Loucy (cell line): Measurements from ENCODE around the gene CCDC187.

Experiments used
- CTCF ChIP-seq: fragments of 200-600 bp; sonication (generic); conservative IDR thresholded peaks from 2 replicates; pipeline ENCODE4 v1.5.1; 2014; ENCODE audit warnings: mild to moderate bottlenecking, antibody characterized with exemption, low read length
- EZH2phosphoT487 ChIP-seq: fragments of 200-600 bp; IDR thresholded peaks from 2 replicates; pipeline ENCODE4 v1.6.1; 2018; ENCODE audit warnings: antibody characterized with exemption, mild to moderate bottlenecking, moderate library complexity, borderline replicate concordance

DNA sequence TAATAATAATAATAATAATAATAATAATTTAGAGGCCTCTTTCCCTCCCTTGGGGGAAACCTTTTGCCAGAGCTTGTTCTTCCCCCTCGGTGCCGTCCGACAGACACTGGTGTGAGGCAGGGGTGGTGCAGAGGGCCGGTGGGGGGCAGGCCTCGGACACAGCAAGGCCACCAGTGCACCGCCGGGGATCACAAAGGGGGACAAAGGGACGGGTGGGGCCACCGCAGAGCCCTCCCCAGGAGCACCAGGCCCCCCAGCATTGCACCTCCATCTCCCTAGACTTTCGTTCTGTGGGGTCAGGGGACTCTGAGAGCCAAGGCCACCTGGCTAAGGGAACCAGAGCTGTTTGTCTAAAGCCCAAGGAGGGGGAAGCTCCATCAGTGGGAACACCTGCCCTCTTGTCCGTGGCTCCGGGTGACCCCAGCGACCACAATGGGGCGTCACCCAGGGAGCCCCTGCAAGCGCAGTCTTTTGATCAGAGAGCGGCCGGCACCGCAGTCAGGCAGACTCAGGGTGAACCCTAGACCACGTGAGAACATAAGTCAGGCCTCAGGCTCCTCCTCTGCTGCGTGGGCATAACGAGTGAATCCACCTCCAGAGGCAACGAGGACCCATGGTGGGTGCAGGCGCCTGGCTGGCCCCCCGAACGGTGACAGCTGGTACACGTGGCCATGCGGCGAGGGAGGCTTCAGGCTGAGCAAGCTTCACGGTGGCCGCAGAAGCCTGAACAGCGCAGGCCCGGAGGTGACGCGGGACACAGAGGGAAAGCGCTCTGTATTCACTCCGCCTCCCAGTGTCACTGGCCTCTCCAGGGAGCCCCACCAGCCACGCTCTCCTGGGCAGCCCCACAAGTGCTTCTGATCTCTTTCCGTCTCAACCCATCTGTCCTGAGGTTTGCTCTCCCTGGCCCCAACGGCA is 46.3 kb downstream of the CCDC187 start:
- TF ChIP-seq CTCF (no peak), EZH2phosphoT487 (no peak)
